ENCODE results near the gene CASD1.

DNA sequence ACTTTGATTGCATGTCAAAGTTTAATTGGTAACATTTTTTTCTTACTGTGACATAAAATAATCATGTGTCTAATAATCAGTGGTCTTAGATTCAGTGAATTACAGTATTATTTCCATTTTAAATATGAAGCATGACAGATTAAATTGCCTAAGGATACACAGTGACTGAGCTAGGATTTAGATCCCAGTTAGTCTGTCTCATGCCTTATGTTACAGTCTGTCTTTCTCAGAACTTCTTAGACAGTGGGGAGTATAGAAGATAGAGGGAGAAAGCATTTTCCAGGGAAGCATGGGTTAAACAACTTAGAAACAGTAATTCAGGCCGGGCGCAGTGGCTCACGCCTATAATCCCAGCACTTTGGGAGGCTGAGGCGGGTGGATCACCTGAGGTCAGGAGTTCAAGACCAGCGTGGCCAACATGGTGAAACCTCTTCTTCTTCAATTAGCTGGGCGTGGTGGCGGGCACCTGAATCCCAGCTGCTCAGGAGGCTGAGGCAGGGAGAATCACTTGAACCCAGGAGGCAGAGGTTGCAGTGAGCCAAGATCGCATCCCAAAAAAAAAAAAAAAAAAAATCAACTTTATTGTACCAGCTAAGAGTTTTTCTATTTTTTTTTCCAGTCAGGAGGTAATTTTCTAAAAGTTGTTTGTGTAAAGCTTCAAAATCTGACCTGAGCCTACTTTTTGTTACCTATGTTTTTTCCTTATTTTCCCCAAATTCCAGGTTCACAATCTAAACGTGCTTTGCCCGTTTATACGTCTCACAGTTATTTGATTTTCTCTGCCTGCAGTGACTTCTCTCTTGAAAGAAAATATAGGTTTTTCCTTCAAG is 3.3 kb downstream of the CASD1 start:
- TF ChIP-seq, protein P1, sequence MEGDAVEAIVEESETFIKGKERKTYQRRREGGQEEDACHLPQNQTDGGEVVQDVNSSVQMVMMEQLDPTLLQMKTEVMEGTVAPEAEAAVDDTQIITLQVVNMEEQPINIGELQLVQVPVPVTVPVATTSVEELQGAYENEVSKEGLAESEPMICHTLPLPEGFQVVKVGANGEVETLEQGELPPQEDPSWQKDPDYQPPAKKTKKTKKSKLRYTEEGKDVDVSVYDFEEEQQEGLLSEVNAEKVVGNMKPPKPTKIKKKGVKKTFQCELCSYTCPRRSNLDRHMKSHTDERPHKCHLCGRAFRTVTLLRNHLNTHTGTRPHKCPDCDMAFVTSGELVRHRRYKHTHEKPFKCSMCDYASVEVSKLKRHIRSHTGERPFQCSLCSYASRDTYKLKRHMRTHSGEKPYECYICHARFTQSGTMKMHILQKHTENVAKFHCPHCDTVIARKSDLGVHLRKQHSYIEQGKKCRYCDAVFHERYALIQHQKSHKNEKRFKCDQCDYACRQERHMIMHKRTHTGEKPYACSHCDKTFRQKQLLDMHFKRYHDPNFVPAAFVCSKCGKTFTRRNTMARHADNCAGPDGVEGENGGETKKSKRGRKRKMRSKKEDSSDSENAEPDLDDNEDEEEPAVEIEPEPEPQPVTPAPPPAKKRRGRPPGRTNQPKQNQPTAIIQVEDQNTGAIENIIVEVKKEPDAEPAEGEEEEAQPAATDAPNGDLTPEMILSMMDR (IDR thresholded peaks at IDR 0.05): no peak
- no peak for TF ChIP-seq POLR2A (IDR thresholded peaks at IDR 0.05)

Data from Peyer's patch (tissue), 4 donors.